ENCODE results near the gene FBLN2. TPM values are rescaled to one million over a fixed set of nuclear protein-coding genes. Genes with fewer than 3 reads are reported as not detected.
A peak's percentile ranks its signal among the peaks of the same experiment; 100 is the strongest.

Gene FBLN2
- total and polyA plus RNA-seq, 2 of the 13 experiments (the other 11 are each of a cell fraction or from before 2014, with no cell fraction given): not detected

- TF ChIP-seq TOE1 (CRISPR knock-in tag; IDR thresholded peaks at IDR 0.05): no peak
- TF ChIP-seq CREB1 (IDR thresholded peaks at IDR 0.05): no peak
- no peak for TF ChIP-seq CREB1 (CRISPR knock-in tag; IDR thresholded peaks at IDR 0.05)
- no peak for TF ChIP-seq ZNF672 (CRISPR knock-in tag; IDR thresholded peaks at IDR 0.05)
- 0 out of 2 replicates have a peak, but pooled peaks have one; percentile 22 for TF ChIP-seq RERE (CRISPR knock-in tag; IDR thresholded peaks at IDR 0.05; ENCODE audit: low read depth)
- no peak for TF ChIP-seq ZNF83 (CRISPR knock-in tag; IDR thresholded peaks at IDR 0.05; ENCODE audit: borderline replicate concordance)
- TF ChIP-seq ZNF609 (CRISPR knock-in tag; IDR thresholded peaks at IDR 0.05; ENCODE audit: borderline replicate concordance): 0 out of 2 replicates have a peak, but pooled peaks have one; percentile 31
- TF ChIP-seq ZNF354B (CRISPR knock-in tag; IDR thresholded peaks at IDR 0.05): 0 out of 2 replicates have a peak, but pooled peaks have one; percentile 16
- TF ChIP-seq ZNF251 (CRISPR knock-in tag; IDR thresholded peaks at IDR 0.05): no peak
- no peak for TF ChIP-seq ZNF549 (CRISPR knock-in tag; IDR thresholded peaks at IDR 0.05)
- TF ChIP-seq ESRRA (CRISPR knock-in tag; IDR thresholded peaks at IDR 0.05; ENCODE audit: low read depth): no peak
- TF ChIP-seq GLI4 (CRISPR knock-in tag; IDR thresholded peaks at IDR 0.05; ENCODE audit: borderline replicate concordance): no peak
- TF ChIP-seq ZNF552 (CRISPR knock-in tag; IDR thresholded peaks at IDR 0.05; ENCODE audit: borderline replicate concordance): no peak
- peak; percentile 29; the same call in 1 of the 2 replicates for TF ChIP-seq SOX5 (CRISPR knock-in tag; IDR thresholded peaks at IDR 0.05; ENCODE audit: borderline replicate concordance)
- TF ChIP-seq TP53 (CRISPR knock-in tag; conservative IDR thresholded peaks at IDR 0.05): no peak
- no peak for TF ChIP-seq ZNF766 (CRISPR knock-in tag; IDR thresholded peaks at IDR 0.05; ENCODE audit: borderline replicate concordance)
- TF ChIP-seq ZNF841 (CRISPR knock-in tag; IDR thresholded peaks at IDR 0.05; ENCODE audit: borderline replicate concordance): no peak
- TF ChIP-seq ZNF253 (CRISPR knock-in tag; IDR thresholded peaks at IDR 0.05; ENCODE audit: borderline replicate concordance): no peak
- TF ChIP-seq HHEX (CRISPR knock-in tag; IDR thresholded peaks at IDR 0.05): no peak
Measured at GRCh38 chr3:13650210-13651056, 101.5 kb downstream of the FBLN2 start (continued).

Data from HepG2 (cell line).